Measurements from ENCODE around the gene FMN1. TPM values are rescaled to one million over a fixed set of nuclear protein-coding genes. Genes with fewer than 3 reads are reported as not detected.

The FMN1 gene
- total and polyA plus RNA-seq, 5 donors from 2014 or later, result 0.32 to 8.9 (median 0.36) TPM; not detected in 2

DNA sequence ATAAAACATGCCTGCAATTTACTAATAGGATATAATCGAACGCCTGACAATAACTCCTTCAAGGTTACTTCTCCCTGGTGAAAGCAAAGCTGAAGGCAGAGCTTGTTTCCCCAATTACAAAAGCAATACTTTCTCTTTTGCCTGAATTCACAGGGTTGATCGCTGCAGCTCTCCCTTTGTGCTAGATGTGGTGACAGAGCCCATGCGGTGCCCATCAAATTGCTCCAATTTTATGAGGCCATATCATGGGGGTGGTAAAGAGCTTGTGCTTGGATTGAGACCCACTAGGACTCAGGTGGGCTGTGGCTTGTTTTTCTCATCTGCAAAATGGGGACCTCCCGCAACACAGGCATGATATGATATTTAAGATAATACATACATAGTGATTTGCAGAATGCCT, 333.3 kb downstream of the FMN1 start:
- Mint-ChIP-seq H3K27ac (no peak overlapping the region), H3K9me3 (peaks cover 0 to 2% (median 0%) of the 10 kb centered on the region in 7 donors), H3K4me3 (no peak overlapping the region), H3K27me3 (peaks cover 7% of the 10 kb centered on the region), H3K4me1 (peaks cover 0 to 5% (median 0%) of the 10 kb centered on the region in 4 donors), H3K36me3 (no peaks in the 10 kb centered on the region)
- Histone ChIP-seq H3K36me3 (ENCODE audit: control insufficient read depth, insufficient read depth, low read length) (peaks cover 4% of the 10 kb centered on the region), H3K4me3 (ENCODE audit: low read depth, low read length) (no peak overlapping the region), H3K27me3 (ENCODE audit: control insufficient read depth, insufficient read depth, low read length) (no peaks in the 10 kb centered on the region), H3K27ac (ENCODE audit: insufficient read depth, low read length, poor library complexity, severe bottlenecking) (no peak overlapping the region), H3K9me3 (ENCODE audit: control insufficient read depth in 2 of 2, low read length in 2 of 2) (no peaks in the 10 kb centered on the region), H3K4me1 (ENCODE audit: control insufficient read depth, insufficient read depth, low read length, poor library complexity, severe bottlenecking) (no peaks in the 10 kb centered on the region)
- ATAC-seq (ENCODE audit: low read depth in 2 of 2) (no peak), DNase-seq (no peak)

DNA sequence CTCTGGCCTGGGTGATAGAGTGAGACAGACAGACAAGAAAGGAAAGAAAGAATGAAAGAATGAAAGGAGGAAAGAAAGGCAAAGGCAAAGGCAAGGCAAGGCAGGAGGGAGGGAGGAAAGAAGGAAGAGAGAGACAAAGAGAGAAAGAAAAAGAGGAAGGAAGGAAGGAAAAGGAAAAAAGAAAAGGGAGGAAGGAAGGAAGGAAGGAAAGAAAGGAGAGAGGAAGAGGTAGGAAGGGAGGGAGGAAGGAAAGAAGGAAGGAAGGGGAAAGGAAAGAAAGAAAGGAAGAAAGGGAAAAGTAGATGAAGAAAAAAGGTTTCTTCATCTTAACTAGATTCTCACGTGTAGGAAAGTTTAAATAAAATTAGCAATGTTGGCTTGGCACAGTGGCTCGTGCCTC, 334.5 kb downstream of the FMN1 start:
- Mint-ChIP-seq H3K4me1 (peaks cover 0 to 4% (median 0%) of the 10 kb centered on the region in 4 donors), H3K27me3 (peaks cover 7% of the 10 kb centered on the region), H3K4me3 (no peak overlapping the region)

DNA sequence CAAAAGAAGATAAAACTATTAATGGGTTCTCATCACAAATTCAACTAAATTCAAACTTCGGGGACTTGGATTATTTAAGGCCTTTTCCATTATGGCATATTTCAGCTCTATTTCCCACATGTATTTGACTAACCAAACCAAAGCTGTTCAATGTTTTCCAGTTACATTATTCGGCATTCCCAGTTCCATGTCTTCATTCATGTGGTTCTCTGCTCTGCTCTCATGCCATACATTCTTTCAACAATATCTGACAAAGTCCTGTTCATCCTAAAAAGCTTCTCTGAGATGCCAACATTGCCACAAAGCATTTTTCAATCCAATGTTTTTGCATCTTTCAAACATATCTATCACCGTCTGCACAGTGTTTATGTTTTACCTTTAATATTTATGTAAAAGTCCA, 335.3 kb downstream of the FMN1 start:
- Histone ChIP-seq H3K4me1 (ENCODE audit: control insufficient read depth, insufficient read depth, low read length, poor library complexity, severe bottlenecking) (no peaks in the 10 kb centered on the region), H3K27me3 (ENCODE audit: control insufficient read depth, insufficient read depth, low read length) (no peaks in the 10 kb centered on the region), H3K9me3 (ENCODE audit: control insufficient read depth in 2 of 2, low read length in 2 of 2) (no peaks in the 10 kb centered on the region), H3K36me3 (ENCODE audit: control insufficient read depth, insufficient read depth, low read length) (peaks cover 4% of the 10 kb centered on the region), H3K27ac (ENCODE audit: insufficient read depth, low read length, poor library complexity, severe bottlenecking) (no peak overlapping the region), H3K4me3 (ENCODE audit: low read depth, low read length) (no peak overlapping the region)
- ATAC-seq (ENCODE audit: low read depth in 2 of 2) (no peak), DNase-seq (no peak)
- no peak overlapping the region for H3K27ac Mint-ChIP-seq
- no peaks in the 10 kb centered on the region for H3K4me1 Mint-ChIP-seq
- no peaks in the 10 kb centered on the region for H3K36me3 Mint-ChIP-seq
- no peak overlapping the region for H3K4me3 Mint-ChIP-seq
- peaks cover 7% of the 10 kb centered on the region for H3K27me3 Mint-ChIP-seq
- H3K9me3 Mint-ChIP-seq, result peaks cover 0 to 2% (median 0%) of the 10 kb centered on the region in 7 donors

More for the DNA sequence above, 334.5 kb downstream of the FMN1 start:
- ATAC-seq (ENCODE audit: low read depth in 2 of 2) (no peak), DNase-seq (no peak)
- Mint-ChIP-seq H3K9me3 (peaks cover 0 to 2% (median 0%) of the 10 kb centered on the region in 7 donors), H3K36me3 (no peaks in the 10 kb centered on the region), H3K27ac (no peak overlapping the region)
- no peaks in the 10 kb centered on the region for H3K9me3 ChIP-seq (ENCODE audit: control insufficient read depth in 2 of 2, low read length in 2 of 2)
- no peak overlapping the region for H3K4me3 ChIP-seq (ENCODE audit: low read depth, low read length)
- H3K4me1 ChIP-seq (ENCODE audit: control insufficient read depth, insufficient read depth, low read length, poor library complexity, severe bottlenecking), result no peaks in the 10 kb centered on the region
- no peaks in the 10 kb centered on the region for H3K27me3 ChIP-seq (ENCODE audit: control insufficient read depth, insufficient read depth, low read length)
- H3K27ac ChIP-seq (ENCODE audit: insufficient read depth, low read length, poor library complexity, severe bottlenecking), result no peak overlapping the region
- H3K36me3 ChIP-seq (ENCODE audit: control insufficient read depth, insufficient read depth, low read length), result peaks cover 4% of the 10 kb centered on the region

DNA sequence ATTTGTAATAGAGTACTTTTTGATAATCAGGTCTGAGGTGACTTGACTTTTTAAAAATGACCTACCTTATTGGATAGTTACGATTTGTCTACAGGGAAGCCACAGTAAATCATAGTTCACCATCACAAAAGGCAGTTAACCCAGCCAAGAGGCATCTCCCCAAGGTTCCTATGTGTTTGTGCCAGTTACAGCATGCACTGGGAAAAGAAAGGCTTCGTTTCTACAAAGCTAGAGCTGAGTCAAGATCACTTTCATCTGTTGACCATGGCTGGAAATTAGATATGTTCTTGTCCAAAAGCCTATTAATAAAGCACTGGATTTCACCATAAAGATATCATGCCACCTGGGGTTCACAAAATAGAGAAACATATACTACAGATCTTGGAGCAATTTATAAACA, 336.8 kb downstream of the FMN1 start:
- no peak for DNase-seq
- Mint-ChIP-seq H3K4me3 (no peak overlapping the region), H3K4me1 (no peaks in the 10 kb centered on the region), H3K36me3 (no peaks in the 10 kb centered on the region), H3K27me3 (peaks cover 4% of the 10 kb centered on the region), H3K9me3 (peaks cover 0 to 2% (median 0%) of the 10 kb centered on the region in 7 donors), H3K27ac (no peak overlapping the region)
- peaks cover 4% of the 10 kb centered on the region for H3K36me3 ChIP-seq (ENCODE audit: control insufficient read depth, insufficient read depth, low read length)
- no peak overlapping the region for H3K4me3 ChIP-seq (ENCODE audit: low read depth, low read length)
- H3K9me3 ChIP-seq (ENCODE audit: control insufficient read depth in 2 of 2, low read length in 2 of 2), result no peaks in the 10 kb centered on the region
- no peak for ATAC-seq (ENCODE audit: low read depth in 2 of 2)
- H3K4me1 ChIP-seq (ENCODE audit: control insufficient read depth, insufficient read depth, low read length, poor library complexity, severe bottlenecking), result no peaks in the 10 kb centered on the region
- H3K27me3 ChIP-seq (ENCODE audit: control insufficient read depth, insufficient read depth, low read length), result no peaks in the 10 kb centered on the region
- no peak overlapping the region for H3K27ac ChIP-seq (ENCODE audit: insufficient read depth, low read length, poor library complexity, severe bottlenecking)

- H3K36me3 ChIP-seq (ENCODE audit: control insufficient read depth, insufficient read depth, low read length), result peaks cover 4% of the 10 kb centered on the region
- H3K27me3 ChIP-seq (ENCODE audit: control insufficient read depth, insufficient read depth, low read length), result no peaks in the 10 kb centered on the region
- no peak overlapping the region for H3K4me3 Mint-ChIP-seq
- H3K27me3 Mint-ChIP-seq, result peaks cover 4% of the 10 kb centered on the region
- peaks cover 0 to 2% (median 0%) of the 10 kb centered on the region in 7 donors for H3K9me3 Mint-ChIP-seq
- H3K4me1 ChIP-seq (ENCODE audit: control insufficient read depth, insufficient read depth, low read length, poor library complexity, severe bottlenecking), result no peaks in the 10 kb centered on the region
- DNase-seq, result no peak
- H3K36me3 Mint-ChIP-seq, result no peaks in the 10 kb centered on the region
- no peaks in the 10 kb centered on the region for H3K9me3 ChIP-seq (ENCODE audit: control insufficient read depth in 2 of 2, low read length in 2 of 2)
- no peak overlapping the region for H3K27ac ChIP-seq (ENCODE audit: insufficient read depth, low read length, poor library complexity, severe bottlenecking)
- no peak for ATAC-seq (ENCODE audit: low read depth in 2 of 2)
- H3K27ac Mint-ChIP-seq, result no peak overlapping the region
- no peak overlapping the region for H3K4me3 ChIP-seq (ENCODE audit: low read depth, low read length)
- no peaks in the 10 kb centered on the region for H3K4me1 Mint-ChIP-seq
These were observed 337.8 kb downstream of the FMN1 start for GRCh38 chr15:32856753-32857152.

DNA sequence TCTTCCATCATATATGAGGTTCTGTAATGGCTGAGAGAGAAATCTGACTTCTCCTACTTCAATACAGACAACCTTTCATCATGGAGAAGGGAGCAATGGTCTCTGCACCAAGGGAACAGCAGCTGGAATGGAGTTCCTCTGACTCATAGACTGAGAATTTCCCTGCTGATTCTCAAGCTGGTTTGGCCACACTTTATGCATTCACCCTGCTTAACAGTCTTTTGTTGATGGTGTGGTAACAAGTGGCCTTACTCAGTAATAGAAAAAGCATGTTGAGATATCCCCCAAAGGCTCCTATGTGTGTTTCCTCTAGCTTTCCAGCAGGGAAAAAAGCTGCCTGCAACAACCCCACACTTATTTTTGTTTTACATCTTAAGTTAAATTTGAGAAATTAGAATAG, 338.6 kb downstream of the FMN1 start:
- Histone ChIP-seq H3K27ac (ENCODE audit: insufficient read depth, low read length, poor library complexity, severe bottlenecking) (no peak overlapping the region), H3K4me1 (ENCODE audit: control insufficient read depth, insufficient read depth, low read length, poor library complexity, severe bottlenecking) (no peaks in the 10 kb centered on the region), H3K27me3 (ENCODE audit: control insufficient read depth, insufficient read depth, low read length) (no peaks in the 10 kb centered on the region), H3K4me3 (ENCODE audit: low read depth, low read length) (no peak overlapping the region), H3K36me3 (ENCODE audit: control insufficient read depth, insufficient read depth, low read length) (peaks cover 4% of the 10 kb centered on the region), H3K9me3 (ENCODE audit: control insufficient read depth in 2 of 2, low read length in 2 of 2) (no peaks in the 10 kb centered on the region)
- Mint-ChIP-seq H3K4me3 (no peak overlapping the region), H3K27me3 (peaks cover 4% of the 10 kb centered on the region), H3K9me3 (peaks cover 0 to 2% (median 0%) of the 10 kb centered on the region in 7 donors), H3K4me1 (no peaks in the 10 kb centered on the region), H3K36me3 (no peaks in the 10 kb centered on the region), H3K27ac (no peak overlapping the region)
- DNase-seq (no peak), ATAC-seq (ENCODE audit: low read depth in 2 of 2) (no peak)

DNA sequence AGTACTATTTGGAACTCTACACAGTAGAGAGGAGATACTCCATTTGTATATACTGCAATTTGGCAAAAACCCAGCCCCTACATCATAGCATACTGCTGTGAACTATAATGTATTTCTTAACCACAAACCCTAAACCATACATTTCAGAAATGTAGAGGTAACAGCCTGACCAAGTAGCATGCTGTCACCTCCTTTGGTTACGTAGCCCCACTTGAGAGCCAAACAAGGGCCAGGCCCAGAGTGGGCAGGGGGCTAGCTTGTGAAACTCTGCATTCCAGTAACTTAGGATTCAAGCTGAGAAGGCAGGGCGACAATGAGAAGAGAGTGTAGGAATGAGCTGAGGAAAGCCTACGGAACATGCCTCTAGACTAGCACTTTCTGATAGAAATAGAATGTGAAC, 340.9 kb downstream of the FMN1 start:
- Mint-ChIP-seq H3K4me3 (no peak overlapping the region), H3K27me3 (no peaks in the 10 kb centered on the region), H3K4me1 (no peaks in the 10 kb centered on the region), H3K27ac (no peak overlapping the region), H3K36me3 (no peaks in the 10 kb centered on the region), H3K9me3 (no peaks in the 10 kb centered on the region)
- Histone ChIP-seq H3K27me3 (ENCODE audit: control insufficient read depth, insufficient read depth, low read length) (no peaks in the 10 kb centered on the region), H3K4me1 (ENCODE audit: control insufficient read depth, insufficient read depth, low read length, poor library complexity, severe bottlenecking) (no peaks in the 10 kb centered on the region), H3K27ac (ENCODE audit: insufficient read depth, low read length, poor library complexity, severe bottlenecking) (no peak overlapping the region), H3K36me3 (ENCODE audit: control insufficient read depth, insufficient read depth, low read length) (peaks cover 4% of the 10 kb centered on the region), H3K9me3 (ENCODE audit: control insufficient read depth in 2 of 2, low read length in 2 of 2) (no peaks in the 10 kb centered on the region), H3K4me3 (ENCODE audit: low read depth, low read length) (no peak overlapping the region)
- DNase-seq (no peak), ATAC-seq (ENCODE audit: low read depth in 2 of 2) (no peak)

GRCh38 chr15:32852771-32853170, 341.7 kb downstream of the FMN1 start:
- DNase-seq (no peak), ATAC-seq (ENCODE audit: low read depth in 2 of 2) (no peak)
- H3K9me3 ChIP-seq (ENCODE audit: control insufficient read depth in 2 of 2, low read length in 2 of 2), result no peaks in the 10 kb centered on the region
- no peak overlapping the region for H3K4me3 ChIP-seq (ENCODE audit: low read depth, low read length)
- Mint-ChIP-seq H3K4me3 (no peak overlapping the region), H3K27ac (no peak overlapping the region), H3K4me1 (no peaks in the 10 kb centered on the region), H3K36me3 (no peaks in the 10 kb centered on the region), H3K27me3 (no peaks in the 10 kb centered on the region), H3K9me3 (peaks cover 0 to 1% (median 0%) of the 10 kb centered on the region in 7 donors)
- H3K27ac ChIP-seq (ENCODE audit: insufficient read depth, low read length, poor library complexity, severe bottlenecking), result no peak overlapping the region
- H3K27me3 ChIP-seq (ENCODE audit: control insufficient read depth, insufficient read depth, low read length), result no peaks in the 10 kb centered on the region
- H3K36me3 ChIP-seq (ENCODE audit: control insufficient read depth, insufficient read depth, low read length), result peaks cover 4% of the 10 kb centered on the region
- H3K4me1 ChIP-seq (ENCODE audit: control insufficient read depth, insufficient read depth, low read length, poor library complexity, severe bottlenecking), result no peaks in the 10 kb centered on the region

Measured in CD4-positive, CD25-positive, alpha-beta regulatory T cell (primary cell).